Non-pigmented ciliary epithelial cell (primary cell): Measurements from ENCODE around the gene ULBP3.

Experiments
- DNase-seq: peaks from one replicate; pipeline ENCODE4 v3.0.0-alpha.2; 2010; ENCODE audit warnings: low read depth

ULBP3 gene

DNA sequence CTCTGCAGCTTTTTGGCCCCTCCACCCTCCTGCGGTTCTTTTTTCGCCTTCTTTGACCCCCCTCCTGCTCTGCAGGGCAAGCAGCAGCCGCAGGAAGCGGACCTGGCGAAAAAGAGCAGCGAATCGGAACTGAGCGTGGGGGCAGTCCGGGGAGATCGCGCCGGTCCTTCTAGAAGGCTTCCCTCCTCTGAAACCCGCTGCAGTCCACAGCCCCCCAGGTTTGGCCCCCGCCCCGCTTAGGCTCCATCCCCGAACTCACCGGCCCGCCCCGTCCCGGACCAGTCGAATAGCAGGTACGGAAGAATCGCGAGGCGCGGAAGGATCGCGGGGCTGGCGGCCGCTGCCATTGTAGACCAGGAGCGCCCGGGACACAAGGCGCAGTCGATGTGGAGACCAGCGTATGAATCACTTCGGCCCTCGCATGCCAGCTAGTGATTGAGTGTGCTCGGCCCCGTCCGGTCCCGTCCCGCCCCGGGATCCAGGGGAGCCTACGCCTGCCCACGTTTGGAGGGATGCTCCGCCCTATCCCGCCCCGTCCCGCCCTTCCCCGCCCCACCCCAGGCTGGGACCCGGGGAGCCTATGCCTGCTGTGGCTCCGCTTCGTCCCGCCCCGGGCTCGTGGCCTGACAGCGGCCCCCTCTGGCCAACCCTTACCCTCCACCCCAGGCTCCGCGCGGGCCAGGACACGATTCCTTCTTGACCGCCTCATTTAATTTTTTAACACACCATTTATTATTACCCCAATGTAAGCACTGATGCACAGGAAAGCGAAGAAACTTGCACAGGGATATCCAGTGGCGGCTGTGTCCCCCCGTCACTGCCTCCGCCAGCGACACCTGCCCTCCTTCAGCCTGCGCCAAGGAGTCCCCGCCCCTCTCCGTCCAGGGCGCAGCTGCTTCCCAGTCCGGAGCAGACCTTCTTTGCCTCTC lies at the start of gene ULBP3:
TSS of gene ULBP3 (minus strand) at position 402 of the 929 bp plus-strand sequence. CDS start at position 347, 55 bp downstream.
- DNase-seq: peak; percentile 69

DNA sequence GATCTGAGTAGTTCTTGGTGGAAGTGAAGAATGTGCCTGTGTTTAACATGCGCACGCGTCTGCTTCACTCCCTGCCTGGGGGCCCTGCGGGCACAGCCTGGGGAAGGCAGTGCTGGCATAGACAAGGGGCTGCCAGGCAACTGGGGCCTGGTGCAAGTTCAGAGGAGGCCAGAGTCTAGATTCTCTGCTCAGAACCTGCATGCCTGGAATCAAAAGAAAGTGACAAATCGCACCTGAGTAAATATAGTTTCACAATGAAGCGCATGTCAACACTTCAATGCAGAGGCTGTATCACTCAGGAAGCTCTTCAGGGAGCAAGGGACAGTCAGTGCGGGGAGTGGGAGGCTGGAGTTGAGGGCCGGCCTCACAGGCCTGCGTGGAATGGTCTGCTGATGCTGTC lies 49.7 kb upstream of the ULBP3 start:
- no peak for DNase-seq

DNA sequence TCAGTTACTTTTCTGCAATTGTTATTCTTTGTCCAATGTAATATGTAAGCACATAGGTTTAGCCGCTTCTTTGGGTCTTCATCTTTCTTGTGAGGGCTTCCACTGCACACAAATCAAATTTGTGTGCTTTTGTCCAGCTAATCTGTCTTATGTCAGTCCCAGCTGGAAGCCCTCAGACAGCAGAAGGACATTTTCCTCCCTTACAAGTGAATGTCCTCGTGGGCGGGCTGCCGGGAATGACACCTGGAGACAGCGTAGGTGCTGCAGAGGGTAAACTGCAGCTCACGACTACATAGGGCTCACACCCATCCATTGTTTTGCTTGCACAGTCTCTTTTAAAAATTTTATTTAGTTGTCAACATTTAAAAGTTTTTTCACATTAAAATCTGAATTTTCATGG lies 49.3 kb upstream of the ULBP3 start:
- DNase-seq: no peak

DNA sequence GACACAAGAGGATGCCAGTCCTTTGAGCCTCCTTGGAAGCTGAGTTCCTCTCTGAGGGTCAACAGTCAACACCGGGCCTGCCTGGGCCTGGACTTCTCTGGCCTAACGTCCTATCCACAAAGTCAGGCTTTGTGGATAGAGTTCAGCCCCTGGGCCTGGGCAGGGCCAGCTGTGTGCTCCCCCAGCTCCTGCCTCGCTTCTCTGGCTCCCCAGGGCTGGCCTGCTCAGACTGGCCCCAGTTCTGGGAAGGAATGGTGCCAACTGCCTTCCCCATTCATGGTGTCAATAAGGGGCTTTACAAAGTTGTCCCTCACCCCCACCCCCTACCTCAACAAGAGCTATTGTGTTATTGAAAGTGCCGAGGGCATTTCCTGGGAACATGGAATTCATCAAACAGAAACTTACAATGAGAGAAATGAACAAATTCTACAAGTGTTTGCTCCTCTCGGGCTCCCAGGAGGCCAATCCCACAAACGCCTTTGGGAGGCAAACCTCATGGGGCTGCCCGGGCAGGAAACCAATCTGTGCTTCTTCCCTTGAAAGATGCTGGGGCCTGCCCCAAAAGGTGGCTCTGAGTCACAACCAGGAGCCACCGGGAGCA lies 47.4 kb upstream of the ULBP3 start:
- DNase-seq: no peak

- no peak for DNase-seq
These were observed 46.8 kb upstream of the ULBP3 start for GRCh38 chr6:150115769-150116168.

DNA sequence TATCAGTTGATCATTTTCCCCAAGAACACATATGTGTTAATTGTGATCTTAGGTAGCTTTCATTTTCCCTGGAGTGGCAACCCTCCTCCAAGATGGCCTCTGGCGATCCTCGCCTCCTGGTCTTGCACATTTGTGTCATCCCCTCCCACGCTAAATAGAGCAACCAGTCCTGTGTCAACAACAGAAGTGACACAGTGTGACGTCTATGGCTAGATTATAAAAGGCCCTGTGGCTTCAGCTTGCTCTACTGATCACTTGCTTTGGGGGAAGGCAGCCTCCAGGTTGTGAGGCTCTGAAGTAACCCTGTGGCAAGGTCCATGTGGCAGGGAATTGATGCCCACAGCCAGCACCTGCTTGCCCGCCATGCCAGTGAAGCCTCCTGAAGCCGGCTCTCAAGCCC lies 43.3 kb upstream of the ULBP3 start:
- no peak for DNase-seq

DNA sequence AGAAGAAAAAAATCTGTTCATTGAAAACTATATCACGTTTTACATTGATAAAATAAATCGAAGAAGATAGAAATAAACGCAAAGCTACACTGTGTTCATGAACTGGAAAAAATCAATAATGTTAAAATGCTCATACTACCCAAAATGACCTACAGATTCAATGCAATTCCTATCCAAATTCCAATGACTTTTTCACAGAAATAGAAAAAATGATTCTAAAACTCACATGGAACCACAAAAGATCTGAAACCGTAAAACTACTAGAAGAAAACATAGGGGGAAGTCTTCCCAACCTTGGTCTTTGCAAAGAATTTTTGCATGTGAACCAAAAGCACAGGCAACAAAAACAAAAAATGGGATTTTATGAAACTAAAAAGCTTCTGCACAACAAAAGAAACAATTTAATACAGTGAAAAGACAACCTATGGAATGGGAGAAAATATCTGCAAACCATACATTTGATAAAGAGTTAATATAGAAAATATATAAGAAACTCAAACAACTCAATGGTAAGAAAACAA lies 33.9 kb upstream of the ULBP3 start:
- DNase-seq: no peak

- no peak for DNase-seq
These were observed 31.8 kb upstream of the ULBP3 start for GRCh38 chr6:150100745-150101144.

DNA sequence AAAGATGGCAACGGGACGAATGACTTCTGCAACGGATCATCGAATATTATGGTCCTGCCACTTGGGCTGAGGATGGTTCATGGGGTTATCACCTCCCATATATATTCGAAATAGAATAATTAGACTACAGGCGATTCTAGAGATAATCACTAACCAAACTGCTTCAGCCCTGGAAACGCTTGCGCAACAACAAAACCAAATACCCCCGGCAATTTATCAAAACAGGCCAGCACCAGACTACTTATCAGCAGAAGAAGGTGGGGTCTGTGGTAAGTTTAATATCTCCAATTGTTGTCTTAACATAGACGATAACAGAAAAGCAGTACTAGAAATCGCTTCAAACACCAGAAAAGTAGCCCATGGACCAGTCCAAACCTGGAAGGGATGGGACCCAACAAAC lies 31.0 kb upstream of the ULBP3 start:
- DNase-seq: no peak

GRCh38 chr6:150099546-150099945 lies 30.6 kb upstream of the ULBP3 start:
- DNase-seq: no peak

DNA sequence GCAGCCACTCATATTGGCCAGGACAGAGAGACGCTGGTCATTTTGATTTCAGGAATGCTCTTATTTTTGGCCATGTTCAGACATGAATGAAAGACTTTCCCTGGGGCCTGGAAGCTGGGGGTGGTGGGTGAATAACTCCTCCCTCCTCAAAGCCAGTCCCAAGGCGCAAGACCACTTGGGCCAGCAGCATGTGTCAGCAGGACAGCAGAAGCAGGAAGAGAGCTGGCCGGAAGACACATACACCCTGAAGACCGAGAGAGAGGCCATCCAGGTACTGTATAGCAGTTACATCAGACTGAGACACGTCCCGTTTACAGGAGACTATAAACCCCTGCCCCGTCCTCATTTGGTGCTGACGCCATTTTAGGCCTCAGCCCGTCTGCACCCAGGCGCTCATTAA lies 29.2 kb upstream of the ULBP3 start:
- no peak for DNase-seq

- no peak for DNase-seq
These were observed 24.5 kb upstream of the ULBP3 start for GRCh38 chr6:150093397-150093796.

GRCh38 chr6:150091476-150091875 lies 22.6 kb upstream of the ULBP3 start:
- no peak for DNase-seq

- DNase-seq: no peak
These were observed 21.4 kb upstream of the ULBP3 start for GRCh38 chr6:150090328-150090727.

DNA sequence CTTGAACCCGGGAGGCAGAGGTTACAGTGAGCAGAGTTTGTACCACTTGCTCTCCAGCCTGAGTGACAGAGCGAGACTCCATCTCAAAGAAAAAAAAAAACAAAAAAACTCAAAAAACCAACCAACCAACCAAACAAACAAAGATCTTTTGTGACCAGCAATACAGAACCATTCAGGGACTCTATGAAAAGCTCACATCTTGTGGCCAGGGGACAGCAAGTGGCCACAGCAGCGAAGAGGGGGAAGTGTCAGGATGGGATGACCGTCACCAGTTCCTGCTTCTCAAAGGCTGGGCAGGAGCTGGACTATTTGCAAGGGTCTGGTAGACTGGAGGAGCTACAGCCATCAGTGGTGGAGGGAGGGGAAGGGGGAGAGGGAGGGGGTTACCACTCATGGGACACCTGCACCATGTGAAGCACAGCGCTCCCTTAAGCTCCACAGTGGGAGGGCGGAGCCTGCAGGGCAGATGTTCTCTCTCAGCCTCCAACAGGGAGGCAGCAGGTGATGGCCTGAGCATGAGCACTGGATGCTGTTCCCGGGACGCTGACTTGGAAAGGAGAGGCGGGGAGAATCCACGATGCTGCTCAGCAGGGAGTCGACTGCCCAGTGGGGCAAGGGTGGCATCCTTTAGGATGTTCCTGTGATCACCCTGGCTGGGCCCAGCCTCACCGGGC lies 19.7 kb upstream of the ULBP3 start:
- no peak for DNase-seq

DNA sequence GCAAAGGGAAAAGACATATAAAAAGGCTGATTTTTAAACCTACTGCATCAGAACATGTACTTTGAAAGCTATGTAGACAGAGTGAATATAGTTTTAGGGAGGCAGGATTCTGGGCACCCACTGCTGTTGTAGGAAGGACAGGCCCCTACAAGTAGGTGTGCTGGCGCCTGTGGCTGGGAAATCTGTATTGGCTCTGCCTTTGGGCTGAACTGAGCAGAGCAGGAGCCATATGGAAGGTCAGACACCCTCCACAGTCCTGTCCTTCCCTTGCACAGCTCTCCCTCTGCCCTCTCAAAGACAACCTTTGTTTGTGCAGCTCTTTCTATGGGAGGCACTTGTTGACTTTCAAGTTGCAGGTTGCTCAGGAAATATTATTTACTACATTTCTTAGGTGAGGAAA lies 18.4 kb upstream of the ULBP3 start:
- DNase-seq: no peak

- DNase-seq: no peak
These were observed 17.1 kb upstream of the ULBP3 start for GRCh38 chr6:150086026-150086425.

GRCh38 chr6:150084426-150084825 lies 15.5 kb upstream of the ULBP3 start:
- no peak for DNase-seq

- no peak for DNase-seq
These were observed 14.9 kb upstream of the ULBP3 start for GRCh38 chr6:150083839-150084238.

DNA sequence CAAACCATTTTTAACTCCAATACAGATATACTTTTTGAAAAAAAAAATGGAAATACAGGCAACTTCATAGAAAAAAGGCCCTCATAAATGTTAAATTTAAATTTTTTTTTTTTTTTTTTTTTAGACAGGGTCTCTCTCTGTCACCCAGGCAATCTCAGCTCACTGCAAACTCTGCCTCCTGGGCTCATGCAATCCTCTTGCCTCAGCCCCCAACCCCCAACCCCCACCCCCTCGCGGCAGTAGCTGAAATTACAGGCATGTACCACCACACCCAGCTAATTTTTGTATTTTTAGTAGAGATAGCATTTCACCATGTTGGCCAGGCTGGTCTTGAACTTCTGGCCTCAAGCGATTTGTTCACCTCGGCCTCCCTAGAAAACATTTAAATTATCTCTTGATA lies 12.8 kb upstream of the ULBP3 start:
- no peak for DNase-seq

GRCh38 chr6:150079604-150080003 lies 10.7 kb upstream of the ULBP3 start:
- no peak for DNase-seq

DNA sequence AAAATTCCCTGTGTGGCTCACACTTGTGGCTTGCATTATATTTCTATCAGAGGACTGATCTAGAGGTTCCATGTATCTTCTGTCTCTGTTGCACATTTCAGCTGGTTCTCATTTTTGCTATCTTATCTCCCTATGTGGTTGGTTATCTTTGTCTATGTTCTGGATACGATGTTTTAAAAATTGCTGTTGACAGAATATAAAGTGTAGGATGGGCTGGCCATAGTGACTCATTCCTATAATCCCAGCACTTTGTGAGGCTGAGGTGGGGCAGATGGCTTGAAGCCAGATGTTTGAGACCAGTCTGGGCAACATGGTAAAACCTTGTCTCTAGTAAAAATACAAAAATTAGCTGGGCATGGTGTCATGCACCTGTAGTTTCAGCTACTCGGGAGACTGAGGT lies 9.9 kb upstream of the ULBP3 start:
- DNase-seq: no peak
